ENCODE measurements around the gene NLRP12.

DNA sequence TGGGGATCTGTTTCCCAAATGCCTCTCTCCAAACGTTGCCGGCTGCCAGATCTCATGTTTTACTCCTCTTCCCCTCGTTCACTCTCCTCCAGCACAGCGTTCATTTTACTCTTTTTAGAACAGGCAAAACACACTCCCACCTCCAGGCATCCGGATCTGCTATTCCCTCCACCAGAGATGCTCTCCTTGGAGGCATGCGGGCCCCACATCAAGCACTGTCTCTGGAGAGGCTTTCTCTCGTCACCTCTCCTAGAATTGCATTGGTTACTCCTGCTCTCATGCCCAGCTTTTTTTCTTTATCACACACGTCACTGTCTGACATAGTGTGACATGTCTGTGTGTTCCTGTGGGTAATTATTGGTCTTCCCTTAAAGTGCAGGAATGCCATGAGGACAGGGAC, 23.4 kb upstream of the NLRP12 start:
- TF ChIP-seq, protein P1, sequence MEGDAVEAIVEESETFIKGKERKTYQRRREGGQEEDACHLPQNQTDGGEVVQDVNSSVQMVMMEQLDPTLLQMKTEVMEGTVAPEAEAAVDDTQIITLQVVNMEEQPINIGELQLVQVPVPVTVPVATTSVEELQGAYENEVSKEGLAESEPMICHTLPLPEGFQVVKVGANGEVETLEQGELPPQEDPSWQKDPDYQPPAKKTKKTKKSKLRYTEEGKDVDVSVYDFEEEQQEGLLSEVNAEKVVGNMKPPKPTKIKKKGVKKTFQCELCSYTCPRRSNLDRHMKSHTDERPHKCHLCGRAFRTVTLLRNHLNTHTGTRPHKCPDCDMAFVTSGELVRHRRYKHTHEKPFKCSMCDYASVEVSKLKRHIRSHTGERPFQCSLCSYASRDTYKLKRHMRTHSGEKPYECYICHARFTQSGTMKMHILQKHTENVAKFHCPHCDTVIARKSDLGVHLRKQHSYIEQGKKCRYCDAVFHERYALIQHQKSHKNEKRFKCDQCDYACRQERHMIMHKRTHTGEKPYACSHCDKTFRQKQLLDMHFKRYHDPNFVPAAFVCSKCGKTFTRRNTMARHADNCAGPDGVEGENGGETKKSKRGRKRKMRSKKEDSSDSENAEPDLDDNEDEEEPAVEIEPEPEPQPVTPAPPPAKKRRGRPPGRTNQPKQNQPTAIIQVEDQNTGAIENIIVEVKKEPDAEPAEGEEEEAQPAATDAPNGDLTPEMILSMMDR (IDR thresholded peaks at IDR 0.05; ENCODE audit: low read depth, low read length), result no peak
- no peak for TF ChIP-seq EZH2phosphoT487 (IDR thresholded peaks at IDR 0.05; ENCODE audit: low read depth)
